Stimulated activated CD4-positive, alpha-beta T cell treated with anti-CD3 and anti-CD28 coated beads, Interleukin-1b, Interleukin-23, amount 100 ng/mL, for 4 hours (primary cell): ENCODE data around the gene NR5A2.
A peak's percentile ranks its signal among the peaks of the same experiment; 100 is the strongest.

Experiments used
- DNase-seq, 2 donors: peaks; one replicate each; pipeline ENCODE4 v3.0.0-alpha.2; 2020; ENCODE audit warnings: low read depth in 2 of 2

Gene NR5A2

GRCh38 chr1:200124309-200124708 is 96.8 kb downstream of the NR5A2 start:
- DNase-seq, result no peak

- no peak for DNase-seq
Measured at GRCh38 chr1:200128081-200128480, 100.6 kb downstream of the NR5A2 start.

- DNase-seq, result no peak
Measured at GRCh38 chr1:200128944-200129879, 101.7 kb downstream of the NR5A2 start.

- no peak for DNase-seq
Measured at GRCh38 chr1:200130552-200130951, 103.0 kb downstream of the NR5A2 start.

- no peak for DNase-seq
Measured at GRCh38 chr1:200131551-200132125, 104.1 kb downstream of the NR5A2 start.

GRCh38 chr1:200133123-200133522 is 105.6 kb downstream of the NR5A2 start:
- DNase-seq, result no peak

- no peak for DNase-seq
Measured at GRCh38 chr1:200134116-200134515, 106.6 kb downstream of the NR5A2 start.

- no peak for DNase-seq
Measured at GRCh38 chr1:200136384-200136783, 108.9 kb downstream of the NR5A2 start.

- DNase-seq, result no peak
Measured at GRCh38 chr1:200139661-200140250, 112.2 kb downstream of the NR5A2 start.

- DNase-seq, result no peak
Measured at GRCh38 chr1:200143347-200143746, 115.8 kb downstream of the NR5A2 start.

- no peak for DNase-seq
Measured at GRCh38 chr1:200146100-200146499, 118.6 kb downstream of the NR5A2 start.

GRCh38 chr1:200147094-200147493 is 119.6 kb downstream of the NR5A2 start:
- DNase-seq, result no peak

GRCh38 chr1:200147742-200148141 is 120.2 kb downstream of the NR5A2 start:
- DNase-seq, result no peak

- DNase-seq, result no peak
Measured at GRCh38 chr1:200150006-200150405, 122.5 kb downstream of the NR5A2 start.

GRCh38 chr1:200150721-200151120 is 123.2 kb downstream of the NR5A2 start:
- DNase-seq, result no peak

- DNase-seq, result no peak
Measured at GRCh38 chr1:200152336-200152735, 124.8 kb downstream of the NR5A2 start.

- peak in 1 of 2 donors; percentile 13 for DNase-seq
Measured at GRCh38 chr1:200153277-200154055, 126.0 kb downstream of the NR5A2 start.

GRCh38 chr1:200154069-200154767 is 126.7 kb downstream of the NR5A2 start:
- DNase-seq, result peak in 1 of 2 donors; percentile 31

- DNase-seq, result no peak
Measured at GRCh38 chr1:200157715-200158114, 130.2 kb downstream of the NR5A2 start.

- DNase-seq, result no peak
Measured at GRCh38 chr1:200161801-200162200, 134.3 kb downstream of the NR5A2 start.

GRCh38 chr1:200162258-200162657 is 134.7 kb downstream of the NR5A2 start:
- no peak for DNase-seq
